Karpas-422 (cell line): ENCODE data around the gene VPS52. TPM values are rescaled to one million over a fixed set of nuclear protein-coding genes. Genes with fewer than 3 reads are reported as not detected.
A peak's percentile ranks its signal among the peaks of the same experiment; 100 is the strongest.

Source experiments
- DNase-seq: peaks from one replicate; pipeline ENCODE4 v3.0.0-alpha.2; 2015
- H2AFZ ChIP-seq: fragments of 200-600 bp; sonication (generic); 2 replicates; pipeline ENCODE4 v1.6.1; 2014; ENCODE audit warnings: antibody characterized with exemption, low read length, mixed read lengths
- H3K27ac ChIP-seq: fragments of 200-600 bp; sonication (generic); 2 replicates; pipeline ENCODE4 v1.5.1; 2014; ENCODE audit warnings: mild to moderate bottlenecking, low read length, moderate library complexity
- H3K27me3 ChIP-seq: fragments of 200-600 bp; sonication (generic); 2 replicates; pipeline ENCODE4 v1.6.1; 2014; ENCODE audit warnings: low read length, mixed read lengths
- H3K36me3 ChIP-seq: fragments of 200-600 bp; sonication (generic); 2 replicates; pipeline ENCODE4 v1.6.1; 2014; ENCODE audit warnings: low read length, mixed read lengths; ENCODE audit not compliant: insufficient read depth
- H3K4me1 ChIP-seq: fragments of 200-600 bp; sonication (generic); 2 replicates; pipeline ENCODE4 v1.6.1; 2014; ENCODE audit warnings: mild to moderate bottlenecking, low read length, mixed read lengths
- H3K4me2 ChIP-seq: fragments of 200-600 bp; sonication (generic); 2 replicates; pipeline ENCODE4 v1.6.1; 2014; ENCODE audit warnings: low read length, low read depth, mild to moderate bottlenecking; ENCODE audit not compliant: poor library complexity, severe bottlenecking
- H3K4me3 ChIP-seq: fragments of 200-600 bp; sonication (generic); 2 replicates; pipeline ENCODE4 v1.5.1; 2014; ENCODE audit warnings: mild to moderate bottlenecking, antibody characterized with exemption, low read length, mixed read lengths
- H3K79me2 ChIP-seq: fragments of 200-600 bp; sonication (generic); 2 replicates; pipeline ENCODE4 v1.6.1; 2014; ENCODE audit warnings: mild to moderate bottlenecking, low read length, mixed read lengths
- H3K9ac ChIP-seq: fragments of 200-600 bp; sonication (generic); 2 replicates; pipeline ENCODE4 v1.6.0; 2014; ENCODE audit warnings: low read length
- H3K9me2 ChIP-seq: fragments of 200-600 bp; sonication (generic), shearing (Covaris generic); replicated peaks from 2 replicates; pipeline ENCODE4 v1.6.0; 2014; ENCODE audit warnings: mild to moderate bottlenecking, low read length, moderate library complexity; ENCODE audit not compliant: insufficient read depth
- H3K9me3 ChIP-seq: fragments of 300-700, 200-600 bp; sonication (generic); 2 replicates; pipeline ENCODE4 v1.6.1; 2014; ENCODE audit warnings: low read length, mixed read lengths
- H4K20me1 ChIP-seq: fragments of 200-600 bp; sonication (generic); 2 replicates; pipeline ENCODE4 v1.6.1; 2014; ENCODE audit warnings: mild to moderate bottlenecking, antibody characterized with exemption, low read length, low read depth; ENCODE audit not compliant: insufficient read depth
- total RNA-seq: library from RNA; depleted of rRNA; stranded (reverse); fragments of >200 nt; shearing (Covaris generic); gene quantifications from 2 replicates; pipeline ENCODE4 v1.2.3, GENCODE V29; 2014; ENCODE audit warnings: low replicate concordance

The VPS52 gene
- total RNA-seq, 1 experiment from 2014 or later = 76.5 TPM

- no peaks in the 10 kb centered on the region for H3K9me3 ChIP-seq
- H2AFZ ChIP-seq = no peak overlapping the region
- H3K4me1 ChIP-seq = peaks cover 67% of the 10 kb centered on the region
- peak overlapping the region; percentile 57 for H3K4me2 ChIP-seq
- H3K79me2 ChIP-seq = peaks cover 41% of the 10 kb centered on the region
- H3K27ac ChIP-seq = no peak overlapping the region
- peak overlapping the region; percentile 24; the same call in 1 of the 2 replicates for H3K9ac ChIP-seq
- H3K36me3 ChIP-seq = peaks cover 26% of the 10 kb centered on the region
- no peaks in the 10 kb centered on the region for H3K9me2 ChIP-seq
- H3K4me3 ChIP-seq = peak overlapping the region; percentile 61
- H3K27me3 ChIP-seq = no peaks in the 10 kb centered on the region
- peaks cover 26% of the 10 kb centered on the region for H4K20me1 ChIP-seq
- DNase-seq = peak; percentile 56
These were observed 45.1 kb upstream of the VPS52 start for GRCh38 chr6:33316603-33317418.

- H3K79me2 ChIP-seq = peaks cover 41% of the 10 kb centered on the region
- H3K9me2 ChIP-seq = no peaks in the 10 kb centered on the region
These were observed 44.3 kb upstream of the VPS52 start for GRCh38 chr6:33315793-33316602.

GRCh38 chr6:33314943-33315792, 43.5 kb upstream of the VPS52 start:
- peak overlapping the region; percentile 94 for H3K9ac ChIP-seq
- peak overlapping the region; percentile 44 for H2AFZ ChIP-seq
- H3K4me3 ChIP-seq = peak overlapping the region; percentile 96

More at GRCh38 chr6:33315793-33316602, 44.3 kb upstream of the VPS52 start:
- Histone ChIP-seq H3K9me3 (no peaks in the 10 kb centered on the region), H4K20me1 (peaks cover 21% of the 10 kb centered on the region), H3K27me3 (no peaks in the 10 kb centered on the region), H3K4me1 (peaks cover 62% of the 10 kb centered on the region), H3K4me2 (peak overlapping the region; percentile 97), H3K9ac (peak overlapping the region; percentile 94; the same call in 1 of the 2 replicates), H3K36me3 (peaks cover 24% of the 10 kb centered on the region), H3K27ac (no peak overlapping the region), H3K4me3 (no peak overlapping the region), H2AFZ (no peak overlapping the region)
- no peak for DNase-seq

GRCh38 chr6:33314515-33314942, 42.9 kb upstream of the VPS52 start:
- Histone ChIP-seq H3K27me3 (no peaks in the 10 kb centered on the region), H3K9ac (peak overlapping the region; percentile 94), H4K20me1 (peaks cover 11% of the 10 kb centered on the region; the same call in 1 of the 2 replicates), H3K4me3 (peak overlapping the region; percentile 96), H3K4me2 (peak overlapping the region; percentile 97), H2AFZ (peak overlapping the region; percentile 44; the same call in 1 of the 2 replicates), H3K27ac (peak overlapping the region; percentile 86), H3K79me2 (peaks cover 42% of the 10 kb centered on the region), H3K36me3 (peaks cover 14% of the 10 kb centered on the region; the same call in 1 of the 2 replicates), H3K4me1 (peaks cover 47% of the 10 kb centered on the region), H3K9me2 (no peaks in the 10 kb centered on the region), H3K9me3 (no peaks in the 10 kb centered on the region)
- DNase-seq = peak; percentile 85

More at GRCh38 chr6:33314943-33315792, 43.5 kb upstream of the VPS52 start:
- H3K27me3 ChIP-seq = no peaks in the 10 kb centered on the region
- H3K4me2 ChIP-seq = peak overlapping the region; percentile 97
- H3K9me3 ChIP-seq = no peaks in the 10 kb centered on the region
- peaks cover 41% of the 10 kb centered on the region for H3K79me2 ChIP-seq
- DNase-seq = peak; percentile 82
- H3K27ac ChIP-seq = peak overlapping the region; percentile 86
- H3K9me2 ChIP-seq = no peaks in the 10 kb centered on the region
- H3K36me3 ChIP-seq = peaks cover 17% of the 10 kb centered on the region; the same call in 1 of the 2 replicates
- H3K4me1 ChIP-seq = peaks cover 53% of the 10 kb centered on the region
- peaks cover 13% of the 10 kb centered on the region for H4K20me1 ChIP-seq

GRCh38 chr6:33313709-33314514, 42.2 kb upstream of the VPS52 start, which contains the start of gene TAPBP:
TSS of gene TAPBP (minus strand) at chr6:33314078. CDS start at chr6:33314041, 37 bp downstream.
- peak within 1 kb of the TSS; percentile 97 for H3K4me2 ChIP-seq
- H3K27me3 ChIP-seq = no peaks in the 10 kb centered on the region
- H3K27ac ChIP-seq = peak within 1 kb of the TSS; percentile 86
- peaks cover 41% of the 10 kb centered on the region for H3K4me1 ChIP-seq
- H3K9ac ChIP-seq = peak within 1 kb of the TSS; percentile 94
- H3K9me2 ChIP-seq = no peaks in the 10 kb centered on the region
- H4K20me1 ChIP-seq = peaks cover 11% of the 10 kb centered on the region; the same call in 1 of the 2 replicates
- H3K36me3 ChIP-seq = peaks cover 7% of the 10 kb centered on the region; the same call in 1 of the 2 replicates
- H2AFZ ChIP-seq = peak within 1 kb of the TSS; percentile 44
- peaks cover 46% of the 10 kb centered on the region for H3K79me2 ChIP-seq
- peak within 1 kb of the TSS; percentile 96 for H3K4me3 ChIP-seq
- DNase-seq = peak; percentile 92
- H3K9me3 ChIP-seq = no peaks in the 10 kb centered on the region

GRCh38 chr6:33313105-33313708, 41.5 kb upstream of the VPS52 start:
- Histone ChIP-seq H3K9ac (peak overlapping the region; percentile 94), H4K20me1 (peaks cover 11% of the 10 kb centered on the region; the same call in 1 of the 2 replicates), H3K36me3 (peaks cover 7% of the 10 kb centered on the region; the same call in 1 of the 2 replicates), H3K27ac (peak overlapping the region; percentile 86), H3K9me2 (no peaks in the 10 kb centered on the region), H3K4me3 (peak overlapping the region; percentile 96), H3K4me2 (peak overlapping the region; percentile 97), H3K79me2 (peaks cover 53% of the 10 kb centered on the region), H3K4me1 (peaks cover 34% of the 10 kb centered on the region), H3K9me3 (no peaks in the 10 kb centered on the region), H2AFZ (peak overlapping the region; percentile 1; the same call in 1 of the 2 replicates), H3K27me3 (no peaks in the 10 kb centered on the region)
- DNase-seq = peak; percentile 75
